GM12874 (cell line): Measurements from ENCODE around the gene NUDT10.

ENCODE experiments used
- CTCF ChIP-seq: IDR thresholded peaks from 2 replicates; pipeline ENCODE4 v1.5.1; 2011; ENCODE audit warnings: low read depth, mild to moderate bottlenecking, control low read depth, low read length, moderate library complexity; ENCODE audit not compliant: insufficient read depth

Gene NUDT10

GRCh38 chrX:51332188-51332942 is at the start of gene NUDT10:
NUDT10 (plus strand) TSS chrX:51332822; CDS start chrX:51332966, 144 bp downstream.
- no peak for TF ChIP-seq CTCF

GRCh38 chrX:51292421-51292820 is 40.2 kb upstream of the NUDT10 start:
- TF ChIP-seq CTCF = no peak

- no peak for TF ChIP-seq CTCF
These were observed 36.5 kb upstream of the NUDT10 start for GRCh38 chrX:51296138-51296537.

GRCh38 chrX:51316271-51316670 is 16.4 kb upstream of the NUDT10 start:
- TF ChIP-seq CTCF = no peak

- no peak for TF ChIP-seq CTCF
These were observed 1.7 kb downstream of the NUDT10 start for GRCh38 chrX:51334276-51334675.

GRCh38 chrX:51336584-51336983 is 4.0 kb downstream of the NUDT10 start:
- TF ChIP-seq CTCF = peak; percentile 14; the same call in 1 of the 2 replicates

- no peak for TF ChIP-seq CTCF
These were observed 28.6 kb downstream of the NUDT10 start for GRCh38 chrX:51361251-51361650.
